H1 (cell line): ENCODE measurements around the gene SUSD6. TPM values are rescaled to one million over a fixed set of nuclear protein-coding genes. Genes with fewer than 3 reads are reported as not detected.

ENCODE experiments used
- HDAC6 ChIP-seq: IDR thresholded peaks from one replicate; pipeline ENCODE4 v1.7.1; 2012; ENCODE audit warnings: low read depth, mild to moderate bottlenecking, inconsistent platforms, low read length, moderate library complexity
- KDM4A ChIP-seq: IDR thresholded peaks from one replicate; pipeline ENCODE4 v1.7.1; 2012; ENCODE audit warnings: low read depth, mild to moderate bottlenecking, moderate library complexity, low read length, inconsistent platforms; ENCODE audit not compliant: severe bottlenecking
- POU5F1 ChIP-seq: IDR thresholded peaks from 2 replicates; pipeline ENCODE4 v1.6.1; 2011; ENCODE audit warnings: low read depth, mild to moderate bottlenecking, low read length, moderate library complexity
- RAD21 ChIP-seq, 2 experiments: IDR thresholded peaks in 1 of 2; conservative IDR thresholded peaks in 1 of 2; 2 replicates each; pipeline ENCODE4 v1.6.1; 2011; ENCODE audit warnings: low read depth in 2 of 2, low read length in 2 of 2, improper control_type of control experiment in 1 of 2, inconsistent platforms in 1 of 2, mild to moderate bottlenecking in 1 of 2, moderate library complexity in 1 of 2
- RXRA ChIP-seq: IDR thresholded peaks from 2 replicates; pipeline ENCODE4 v1.6.1; 2011; ENCODE audit warnings: low read depth, mild to moderate bottlenecking, low read length, moderate library complexity; ENCODE audit not compliant: insufficient read depth
- SP1 ChIP-seq: IDR thresholded peaks from 2 replicates; pipeline ENCODE4 v1.6.1; 2011; ENCODE audit warnings: low read depth, low read length
- TAF1 ChIP-seq: IDR thresholded peaks from 2 replicates; pipeline ENCODE4 v1.6.1; 2011; ENCODE audit warnings: mild to moderate bottlenecking, low read depth, low read length
- polyA plus RNA-seq, 7 experiments: library from polyadenylated mRNA; depleted of rRNA in 3 of 7; stranded (reverse) in 5 of 7; unstranded in 2 of 7; fragments of >200 nt in 5 of 7; fragments of 200-250 nt in 2 of 7; gene quantifications; 1 replicate in 5 of 7; 2 replicates in 1 of 7; 4 replicates in 1 of 7; pipeline versions ENCODE4 v1.2.1 to v1.2.3, GENCODE V29; 2011 to 2013; ENCODE audit warnings: missing spikeins in 2 of 7, mixed read lengths in 2 of 7
- total RNA-seq: library from RNA; stranded (reverse); fragmentation: NEBNext Ultra II Directional; extraction: Animal tissue kit (Norgen Biotek cat#: 25700); gene quantifications from 2 replicates; pipeline ENCODE4 v1.2.1, GENCODE V29; 2021

Gene SUSD6
- total and polyA plus RNA-seq, 2 of the 8 experiments (the other 6 are each of a cell fraction or from before 2014, with no cell fraction given) = 3.0 to 3.8 TPM

- TF ChIP-seq KDM4A (no peak), POU5F1 (no peak), HDAC6 (no peak), TAF1 (no peak), RAD21 (IDR thresholded peaks at IDR 0.05 in 1 of 2, conservative IDR thresholded peaks at IDR 0.05 in 1 of 2; ENCODE audit: low read depth in 2 of 2, low read length in 2 of 2) (no peak), SP1 (no peak), RXRA (no peak)
Observed at GRCh38 chr14:69700575-69700974, 89.2 kb downstream of the SUSD6 start (continued).
